ENCODE data around the gene CRYBG1.

CRYBG1 gene

GRCh38 chr6:106614166-106614565, 253.6 kb downstream of the CRYBG1 start:
- DNase-seq = peak; percentile 83

DNA sequence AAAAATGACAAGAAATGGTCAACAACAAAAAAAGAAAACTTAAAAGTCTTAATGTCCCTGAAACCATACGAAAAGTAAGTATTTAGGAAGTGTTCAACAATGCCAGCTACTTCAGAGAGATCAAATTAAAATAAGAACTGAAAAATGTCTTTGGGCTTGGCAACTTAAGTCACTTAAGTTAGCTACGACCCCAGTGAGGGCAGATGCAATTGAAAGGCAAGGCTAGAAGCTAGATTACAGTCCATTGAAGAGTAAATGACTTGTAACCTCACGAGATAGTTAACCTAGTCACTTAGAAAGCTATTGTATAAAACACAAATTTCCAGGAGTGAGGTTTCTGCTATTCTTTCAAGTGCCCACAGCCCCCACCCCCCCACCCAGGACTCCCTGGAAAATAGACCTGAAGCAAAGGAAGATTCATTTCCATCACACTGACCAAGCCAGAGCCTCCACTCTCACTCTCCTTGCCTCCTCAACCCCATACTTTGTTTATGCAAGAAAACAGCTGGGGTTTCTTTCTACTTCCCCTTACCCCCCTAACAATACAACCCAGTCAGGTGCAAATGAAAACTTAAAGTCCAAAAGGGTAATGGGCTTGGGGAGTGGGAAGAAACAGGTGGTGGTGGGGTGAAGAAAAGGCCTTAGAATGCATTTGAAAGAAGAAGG, 254.2 kb downstream of the CRYBG1 start:
- DNase-seq = no peak

DNA sequence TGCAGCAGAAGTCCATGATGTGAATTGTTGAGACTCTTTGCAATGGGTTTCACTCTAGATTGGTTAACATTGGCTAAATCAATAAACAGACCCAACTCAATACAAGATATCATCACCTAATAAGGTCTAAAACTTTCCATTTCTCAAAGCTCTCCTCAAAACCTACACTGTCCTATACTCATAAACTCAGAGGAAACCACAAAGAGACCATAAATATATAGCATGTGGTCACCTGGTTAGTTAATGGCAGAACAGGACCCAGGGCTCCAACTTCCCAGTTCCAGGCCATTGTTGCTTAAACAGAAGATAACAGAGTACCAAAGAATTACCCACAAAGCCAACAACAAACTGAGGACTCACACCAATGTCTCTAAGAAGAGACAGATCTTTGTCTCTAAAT, 256.8 kb downstream of the CRYBG1 start:
- no peak for DNase-seq

GRCh38 chr6:106617857-106618256, 257.3 kb downstream of the CRYBG1 start:
- DNase-seq = no peak

DNA sequence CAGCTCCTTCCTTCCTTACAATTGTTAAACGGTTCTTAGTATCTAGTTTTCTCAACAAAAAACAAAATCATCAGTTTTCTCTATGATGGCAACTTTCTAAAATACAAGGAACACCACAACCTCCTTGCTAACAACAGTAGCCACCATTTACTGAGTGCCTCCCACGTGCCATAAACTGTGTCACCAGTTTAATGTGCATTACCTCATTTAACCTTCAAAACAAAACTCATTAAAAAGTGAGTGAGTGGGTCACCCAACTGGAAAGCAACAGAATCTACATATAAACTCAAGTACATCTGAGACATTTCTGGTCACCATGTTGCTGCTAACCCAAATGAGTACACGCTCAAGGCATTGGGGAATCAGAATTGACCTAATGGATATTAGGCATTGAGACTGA, 257.8 kb downstream of the CRYBG1 start:
- DNase-seq = no peak

DNA sequence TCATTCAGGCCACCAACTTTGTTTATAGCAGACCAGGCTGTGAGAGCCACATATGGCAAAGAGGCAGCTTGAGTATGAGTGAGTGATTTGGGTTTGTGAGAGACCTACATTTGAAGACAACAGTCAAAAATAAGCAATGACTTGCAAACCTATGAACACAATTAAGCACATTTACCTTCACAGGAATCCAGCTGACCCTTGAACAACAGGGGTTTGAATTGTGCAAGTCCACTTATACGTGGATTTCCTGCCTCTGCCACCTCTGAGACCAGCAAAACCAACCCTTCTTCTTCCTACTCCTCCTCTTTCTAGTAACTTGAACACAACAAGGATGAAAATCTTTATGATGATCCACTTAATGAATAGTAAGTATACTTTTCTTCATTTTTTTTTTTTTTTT, 258.7 kb downstream of the CRYBG1 start:
- DNase-seq = no peak

- DNase-seq = no peak
Observed at GRCh38 chr6:106620931-106621672, 260.6 kb downstream of the CRYBG1 start.
